22Rv1 (cell line): Measurements from ENCODE around the gene SLC46A3.
"Not testable (repeated sequence)": the region's sequence is repeated elsewhere in the genome, so short reads cannot be mapped to it uniquely, and the experiment has no call there.

ENCODE experiments used
- H3K27ac ChIP-seq: fragments of 450-650 bp; 2 replicates; pipeline ENCODE4 v1.5.1; 2017
- ZFX ChIP-seq: fragments of 450-650 bp; IDR thresholded peaks from 2 replicates; pipeline ENCODE4 v1.6.1; 2017; ENCODE audit warnings: antibody characterized with exemption, borderline replicate concordance
- TF ChIP-seq, protein P1 (sequence below): fragments of 450-650 bp; IDR thresholded peaks from 2 replicates; pipeline ENCODE4 v1.5.1; 2017; ENCODE audit warnings: mild to moderate bottlenecking

SLC46A3 gene

DNA sequence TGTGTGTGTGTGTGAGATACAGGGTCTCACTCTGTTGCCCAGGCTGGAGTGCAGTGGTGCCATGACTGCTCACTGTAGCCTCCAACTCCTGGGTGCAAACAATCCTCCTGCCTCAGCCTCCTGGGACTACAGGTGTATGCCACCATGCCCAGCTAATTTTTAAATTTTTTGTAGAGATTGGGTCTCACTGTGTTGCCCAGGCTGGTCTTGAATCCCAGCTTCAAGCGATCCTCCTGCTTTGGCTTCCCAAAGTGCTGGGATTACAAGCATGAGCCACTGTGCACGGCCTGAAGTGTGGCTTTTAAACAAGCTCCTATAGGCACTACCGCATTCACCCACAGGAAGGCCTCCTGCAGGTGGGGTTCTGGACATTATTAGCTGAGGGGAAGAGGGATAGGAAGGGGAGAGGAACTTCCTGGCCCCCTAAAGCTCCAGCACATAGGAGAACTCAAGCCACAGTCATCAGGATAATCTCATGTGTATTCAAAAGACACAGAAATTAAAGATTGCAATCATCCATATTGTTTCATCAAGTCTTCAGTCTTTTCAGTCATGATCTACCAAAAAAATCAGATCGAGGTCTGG, 24.8 kb upstream of the SLC46A3 start:
- TF ChIP-seq, protein P1, sequence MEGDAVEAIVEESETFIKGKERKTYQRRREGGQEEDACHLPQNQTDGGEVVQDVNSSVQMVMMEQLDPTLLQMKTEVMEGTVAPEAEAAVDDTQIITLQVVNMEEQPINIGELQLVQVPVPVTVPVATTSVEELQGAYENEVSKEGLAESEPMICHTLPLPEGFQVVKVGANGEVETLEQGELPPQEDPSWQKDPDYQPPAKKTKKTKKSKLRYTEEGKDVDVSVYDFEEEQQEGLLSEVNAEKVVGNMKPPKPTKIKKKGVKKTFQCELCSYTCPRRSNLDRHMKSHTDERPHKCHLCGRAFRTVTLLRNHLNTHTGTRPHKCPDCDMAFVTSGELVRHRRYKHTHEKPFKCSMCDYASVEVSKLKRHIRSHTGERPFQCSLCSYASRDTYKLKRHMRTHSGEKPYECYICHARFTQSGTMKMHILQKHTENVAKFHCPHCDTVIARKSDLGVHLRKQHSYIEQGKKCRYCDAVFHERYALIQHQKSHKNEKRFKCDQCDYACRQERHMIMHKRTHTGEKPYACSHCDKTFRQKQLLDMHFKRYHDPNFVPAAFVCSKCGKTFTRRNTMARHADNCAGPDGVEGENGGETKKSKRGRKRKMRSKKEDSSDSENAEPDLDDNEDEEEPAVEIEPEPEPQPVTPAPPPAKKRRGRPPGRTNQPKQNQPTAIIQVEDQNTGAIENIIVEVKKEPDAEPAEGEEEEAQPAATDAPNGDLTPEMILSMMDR: no peak
- TF ChIP-seq ZFX: no peak
- H3K27ac ChIP-seq: no peak overlapping the region

DNA sequence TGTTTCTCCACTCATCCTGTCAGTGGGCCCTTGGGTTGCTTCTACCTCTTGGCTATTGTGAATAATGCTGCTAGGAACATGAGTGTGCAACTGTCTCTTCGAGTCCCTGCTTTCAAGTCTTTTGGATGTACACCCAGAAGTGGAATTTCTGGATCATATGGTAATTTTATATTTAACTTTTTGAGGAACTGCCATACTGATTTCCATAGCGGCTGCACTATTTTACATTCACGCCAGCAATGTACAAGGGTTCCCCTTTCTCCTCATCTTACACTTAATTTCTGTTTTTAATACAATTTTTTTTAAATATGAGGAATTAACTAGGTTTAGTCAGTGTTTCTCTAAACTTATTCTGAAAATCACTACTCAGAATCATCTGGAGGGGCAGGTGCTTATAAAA, 24.2 kb upstream of the SLC46A3 start:
- TF ChIP-seq, protein P1: no peak
- no peak for TF ChIP-seq ZFX
- H3K27ac ChIP-seq: no peak overlapping the region

DNA sequence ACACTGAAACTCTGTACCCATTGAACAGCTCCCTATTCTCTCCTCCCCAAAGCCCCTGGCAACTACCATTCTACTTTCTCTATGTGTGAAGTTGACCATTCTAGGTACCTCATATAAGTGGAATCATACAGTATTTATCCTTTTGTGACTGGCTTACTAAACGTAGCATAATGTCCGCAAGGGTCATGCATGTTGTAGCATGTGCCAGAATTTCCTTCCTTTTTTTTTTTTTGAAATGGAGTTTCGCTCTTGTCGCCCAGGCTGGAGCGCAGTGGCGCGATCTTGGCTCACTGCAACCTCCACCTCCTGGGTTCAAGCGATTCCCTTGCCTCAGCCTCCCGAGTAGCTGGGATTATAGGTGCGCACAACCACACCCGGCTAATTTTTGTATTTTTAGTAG, 23.7 kb upstream of the SLC46A3 start:
- not testable (repeated sequence) for H3K27ac ChIP-seq

DNA sequence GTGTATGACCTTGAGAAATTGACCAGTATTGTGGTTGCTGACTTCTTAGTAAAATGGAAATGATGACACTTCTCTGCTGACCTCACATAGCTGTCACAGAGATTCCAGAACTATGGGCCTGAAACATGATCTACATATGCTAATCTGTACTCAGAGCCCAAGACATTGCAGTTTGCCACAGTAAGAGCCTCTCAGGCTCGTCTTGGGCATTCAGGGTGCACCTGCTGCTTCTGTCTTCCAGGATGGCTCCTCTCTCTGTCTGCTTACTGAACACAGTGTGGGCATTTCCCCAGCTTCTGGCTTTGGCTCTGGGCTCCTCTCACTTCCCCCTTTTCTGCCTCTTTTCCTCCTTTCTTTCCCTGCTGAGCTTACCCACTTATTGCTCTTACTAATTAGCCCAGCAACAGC, 22.3 kb upstream of the SLC46A3 start:
- no peak for TF ChIP-seq ZFX
- TF ChIP-seq, protein P1: no peak
- no peak overlapping the region for H3K27ac ChIP-seq

DNA sequence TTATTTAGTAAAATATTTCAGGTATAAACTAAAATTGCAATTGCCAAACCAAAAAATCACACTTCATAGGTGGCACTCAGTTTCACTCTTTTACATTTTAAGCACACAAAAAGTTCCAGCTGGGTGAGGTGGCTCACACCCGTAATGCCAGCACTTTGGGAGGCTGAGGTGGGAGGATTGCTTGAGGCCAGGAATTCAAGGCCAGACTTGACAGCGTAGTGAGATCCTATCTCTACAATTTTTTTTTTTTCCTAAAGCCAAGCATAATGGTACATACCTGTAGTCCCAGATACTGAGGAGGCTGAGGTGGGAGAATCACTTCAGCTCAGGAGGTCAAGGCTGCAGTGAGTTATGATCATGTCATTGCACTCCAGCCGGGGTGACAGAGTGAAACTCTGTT, 20.6 kb upstream of the SLC46A3 start:
- no peak for TF ChIP-seq ZFX
- TF ChIP-seq, protein P1: no peak
- no peak overlapping the region for H3K27ac ChIP-seq

DNA sequence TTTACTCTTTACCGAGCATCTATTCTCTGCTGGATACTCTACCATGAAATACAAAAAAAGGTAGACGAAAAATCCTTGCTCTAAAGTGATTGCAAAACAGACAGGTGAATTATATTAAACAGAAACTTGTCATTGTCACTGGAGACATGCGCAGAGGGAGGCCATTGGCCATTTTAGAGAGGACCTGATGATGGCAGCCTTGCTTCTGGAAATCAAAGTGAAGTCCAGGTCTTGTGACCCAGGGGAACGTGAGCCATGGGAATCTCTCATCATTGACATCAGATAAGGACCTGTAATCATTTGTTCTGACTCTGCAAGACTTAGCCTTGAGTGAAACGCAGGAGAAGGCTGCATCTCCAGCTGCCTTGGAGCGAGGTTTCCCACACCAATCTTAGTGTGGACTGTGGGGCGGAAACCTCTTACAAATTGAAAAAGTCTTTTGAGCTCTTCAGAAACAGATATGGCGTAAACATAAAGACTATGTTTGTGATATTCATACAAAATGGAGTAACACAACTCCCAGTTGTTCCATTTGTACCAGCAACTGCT, 16.8 kb upstream of the SLC46A3 start:
- no peak for TF ChIP-seq ZFX
- TF ChIP-seq, protein P1: no peak
- no peak overlapping the region for H3K27ac ChIP-seq

DNA sequence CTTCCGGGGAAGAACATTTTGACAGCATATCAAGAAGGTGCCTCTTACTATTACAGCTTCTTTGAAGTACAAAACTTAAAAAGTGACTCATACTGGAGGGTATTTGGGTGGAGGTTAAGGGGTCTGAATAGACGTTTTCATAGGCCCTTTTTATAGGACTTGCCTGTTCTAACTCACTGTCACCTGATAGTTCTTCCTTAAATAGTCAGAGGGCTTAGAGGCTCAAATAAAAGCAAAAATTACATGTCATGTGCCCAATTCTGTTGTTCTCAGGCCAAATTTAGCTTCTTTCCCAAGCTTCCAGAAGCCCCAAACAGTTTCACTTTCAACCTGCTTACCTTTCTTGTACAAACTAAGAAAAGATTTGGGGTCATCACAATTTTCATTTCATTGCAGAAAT, 16.1 kb upstream of the SLC46A3 start:
- TF ChIP-seq, protein P1: no peak
- TF ChIP-seq ZFX: no peak
- H3K27ac ChIP-seq: no peak overlapping the region

DNA sequence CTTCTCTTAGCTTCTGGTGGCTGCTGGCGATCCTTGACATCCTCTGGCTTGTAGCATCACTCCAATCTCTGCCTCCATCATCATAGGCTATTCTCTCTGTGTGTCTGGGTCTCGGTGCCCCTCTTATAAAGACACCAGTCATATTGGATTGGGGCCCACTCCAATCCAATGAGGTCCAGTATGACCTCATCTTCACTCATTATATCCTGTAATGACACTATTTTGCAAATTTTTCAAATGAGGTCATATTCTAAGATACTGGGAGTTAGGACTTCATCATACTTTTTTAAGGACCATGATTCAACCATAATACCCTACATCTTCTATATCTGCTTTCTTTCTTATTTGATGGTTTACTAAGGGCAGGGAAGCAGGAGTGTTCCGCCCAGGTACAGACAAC, 12.0 kb upstream of the SLC46A3 start:
- no peak for TF ChIP-seq ZFX
- TF ChIP-seq, protein P1: no peak
- no peak overlapping the region for H3K27ac ChIP-seq
